Lower leg skin (tissue), 3 donors: Measurements from ENCODE around the gene CAMK2N2.
"Not testable (repeated sequence)": the region's sequence is repeated elsewhere in the genome, so short reads cannot be mapped to it uniquely, and the experiment has no call there.

ENCODE experiments used
- CTCF ChIP-seq, 3 donors: fragments of 450-650 bp; IDR thresholded peaks; one replicate each; pipeline ENCODE4 v1.5.1; 2016; ENCODE audit warnings: antibody characterized with exemption in 3 of 3, mild to moderate bottlenecking in 3 of 3, moderate library complexity in 2 of 3
- POLR2A ChIP-seq, 2 donors: fragments of 450-650 bp; IDR thresholded peaks; one replicate each; pipeline ENCODE4 v1.6.1; 2016 to 2017; ENCODE audit warnings: antibody characterized with exemption in 2 of 2, mild to moderate bottlenecking in 1 of 2, moderate library complexity in 1 of 2

- TF ChIP-seq CTCF, POLR2A (IDR thresholded peaks at IDR 0.05): not testable (repeated sequence)
Measured at GRCh38 chr3:184267249-184267648, 5.9 kb upstream of the CAMK2N2 start.
